ENCODE results near the gene NBPF4.
"Not testable (repeated sequence)": the region's sequence is repeated elsewhere in the genome, so short reads cannot be mapped to it uniquely, and the experiment has no call there.

The NBPF4 gene

GRCh38 chr1:108214641-108215465, 29.0 kb downstream of the NBPF4 start:
- DNase-seq (ENCODE audit: low read depth in 2 of 2) = not testable (repeated sequence)

GRCh38 chr1:108211014-108211413, 32.9 kb downstream of the NBPF4 start:
- no peak for DNase-seq (ENCODE audit: low read depth in 2 of 2)

GRCh38 chr1:108209456-108210108, 34.3 kb downstream of the NBPF4 start:
- no peak for DNase-seq (ENCODE audit: low read depth in 2 of 2)

- no peak for DNase-seq (ENCODE audit: low read depth in 2 of 2)
These were observed 35.0 kb downstream of the NBPF4 start for GRCh38 chr1:108208724-108209446.

- not testable (repeated sequence) for DNase-seq (ENCODE audit: low read depth in 2 of 2)
These were observed 40.3 kb downstream of the NBPF4 start for GRCh38 chr1:108203582-108203981.

GRCh38 chr1:108201687-108202086, 42.2 kb downstream of the NBPF4 start:
- DNase-seq (ENCODE audit: low read depth in 2 of 2) = no peak

GRCh38 chr1:108200687-108201051, 43.2 kb downstream of the NBPF4 start:
- DNase-seq (ENCODE audit: low read depth in 2 of 2) = peak; percentile 13 to 31

GRCh38 chr1:108199781-108200686, 43.8 kb downstream of the NBPF4 start, which contains the start of gene SLC25A24:
SLC25A24 (minus strand) TSS chr1:108200343; CDS start chr1:108200138, 205 bp downstream.
- DNase-seq (ENCODE audit: low read depth in 2 of 2) = peak; percentile 40 to 66

GRCh38 chr1:108199201-108199691, 44.6 kb downstream of the NBPF4 start:
- no peak for DNase-seq (ENCODE audit: low read depth in 2 of 2)

GRCh38 chr1:108194051-108194450, 49.8 kb downstream of the NBPF4 start:
- DNase-seq (ENCODE audit: low read depth in 2 of 2) = no peak

- no peak for DNase-seq (ENCODE audit: low read depth in 2 of 2)
These were observed 50.5 kb downstream of the NBPF4 start for GRCh38 chr1:108193333-108193732.

GRCh38 chr1:108192581-108192980, 51.3 kb downstream of the NBPF4 start:
- DNase-seq (ENCODE audit: low read depth in 2 of 2) = no peak

- DNase-seq (ENCODE audit: low read depth in 2 of 2) = no peak
These were observed 53.0 kb downstream of the NBPF4 start for GRCh38 chr1:108190686-108191416.

GRCh38 chr1:108190001-108190634, 53.8 kb downstream of the NBPF4 start:
- DNase-seq (ENCODE audit: low read depth in 2 of 2) = no peak

GRCh38 chr1:108188801-108189200, 55.1 kb downstream of the NBPF4 start:
- no peak for DNase-seq (ENCODE audit: low read depth in 2 of 2)

- no peak for DNase-seq (ENCODE audit: low read depth in 2 of 2)
These were observed 60.7 kb downstream of the NBPF4 start for GRCh38 chr1:108182959-108183700.

- no peak for DNase-seq (ENCODE audit: low read depth in 2 of 2)
These were observed 64.9 kb downstream of the NBPF4 start for GRCh38 chr1:108179018-108179417.

All from stimulated activated CD4-positive, alpha-beta T cell treated with anti-CD3 and anti-CD28 coated beads, Interleukin-15, amount 100 ng/mL, for 48 hours (primary cell).